ENCODE measurements around the gene PLIN3.

GRCh38 chr19:4821265-4821664 lies 46.2 kb downstream of the PLIN3 start:
- no peak for TF ChIP-seq POLR2A (IDR thresholded peaks at IDR 0.05)
- no peak for TF ChIP-seq CTCF (IDR thresholded peaks at IDR 0.05 in 8 of 11, conservative IDR thresholded peaks at IDR 0.05 in 3 of 11)
- no peak for TF ChIP-seq POLR2AphosphoS5 (IDR thresholded peaks at IDR 0.05)

Data from spleen (tissue), 7 donors.